UCSD-AML1 (cell line): Measurements from ENCODE around the gene SPEF2.
"Not testable (repeated sequence)": the region's sequence is repeated elsewhere in the genome, so short reads cannot be mapped to it uniquely, and the experiment has no call there.

Experiments used
- DNase-seq: peaks from one replicate; lab custom pipeline; 2025; ENCODE audit not compliant: unreplicated experiment; lab: John Stamatoyannopoulos, UW

The SPEF2 gene

DNA sequence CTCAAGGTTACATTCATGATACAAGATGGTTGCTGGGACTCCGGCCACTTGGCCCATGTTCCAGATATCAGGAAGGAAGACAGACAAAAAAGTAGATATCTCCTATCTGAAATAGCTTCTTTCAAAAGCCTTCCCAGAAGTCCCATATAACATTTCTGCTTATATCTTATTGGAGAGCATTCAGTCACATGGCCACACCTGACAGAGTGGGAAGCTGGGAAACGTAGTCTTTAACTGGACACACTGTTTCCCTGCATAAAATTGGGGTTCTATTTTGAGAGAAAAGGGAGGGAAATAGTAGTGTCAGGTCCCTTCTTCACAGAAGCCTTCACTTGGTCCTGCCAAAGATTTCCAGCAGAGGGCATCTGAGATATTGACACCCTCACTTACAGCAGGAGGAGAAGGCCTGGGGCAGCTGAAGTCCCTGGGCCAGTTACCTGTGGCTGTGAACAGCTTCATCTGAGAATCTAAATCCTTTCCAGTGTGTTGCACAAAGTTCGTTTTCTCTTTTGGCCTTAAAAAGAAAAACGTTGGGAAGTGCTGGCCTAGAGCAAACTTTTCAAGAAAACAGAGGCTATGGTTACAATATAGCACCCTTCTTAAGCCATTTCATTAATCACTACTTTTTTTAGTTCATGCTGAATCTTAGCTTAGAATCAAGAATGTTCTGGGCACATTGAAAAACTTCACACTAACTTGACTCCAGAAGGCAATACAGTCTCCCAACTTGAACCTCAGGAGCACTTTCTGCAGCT is 33.5 kb downstream of the SPEF2 start:
- peak; percentile 35 for DNase-seq

DNA sequence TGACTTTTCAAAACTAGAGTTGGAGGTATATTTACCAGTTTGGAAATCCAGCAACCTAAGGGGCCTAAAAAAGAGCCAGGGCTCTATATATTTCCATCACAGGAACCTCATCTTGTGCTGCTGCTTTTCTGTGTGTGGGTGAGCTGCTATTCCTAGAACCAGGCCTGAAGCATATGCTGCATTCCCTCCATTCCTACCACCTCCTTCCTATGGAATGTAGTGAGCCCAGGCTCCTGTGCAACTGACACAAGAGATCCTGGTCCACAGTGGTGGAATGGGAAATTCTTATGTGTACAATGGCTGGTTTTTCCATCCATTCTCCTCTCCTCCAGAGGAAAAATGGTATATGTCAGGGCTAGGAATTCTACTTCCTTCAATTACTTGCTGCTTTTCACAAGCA is 39.1 kb downstream of the SPEF2 start:
- DNase-seq, result no peak

DNA sequence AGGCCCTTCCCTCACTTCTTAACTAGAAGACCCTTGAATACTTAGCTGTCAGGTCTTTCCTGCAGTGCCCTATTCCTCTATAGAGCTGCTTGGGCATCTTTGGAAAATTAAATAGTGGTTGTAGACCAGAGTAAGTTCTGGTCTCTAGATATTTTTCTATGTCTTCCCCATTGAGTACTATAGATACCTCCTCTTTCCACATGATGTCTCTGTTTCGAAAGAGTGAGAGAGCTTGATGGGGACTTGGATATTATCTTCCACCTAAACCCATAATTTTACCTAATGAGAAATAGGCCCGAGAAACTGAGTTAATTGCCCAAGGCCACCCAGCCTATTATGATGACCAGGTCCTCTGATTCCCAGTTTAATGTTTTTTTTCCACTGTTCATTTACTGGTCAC is 40.2 kb downstream of the SPEF2 start:
- no peak for DNase-seq

DNA sequence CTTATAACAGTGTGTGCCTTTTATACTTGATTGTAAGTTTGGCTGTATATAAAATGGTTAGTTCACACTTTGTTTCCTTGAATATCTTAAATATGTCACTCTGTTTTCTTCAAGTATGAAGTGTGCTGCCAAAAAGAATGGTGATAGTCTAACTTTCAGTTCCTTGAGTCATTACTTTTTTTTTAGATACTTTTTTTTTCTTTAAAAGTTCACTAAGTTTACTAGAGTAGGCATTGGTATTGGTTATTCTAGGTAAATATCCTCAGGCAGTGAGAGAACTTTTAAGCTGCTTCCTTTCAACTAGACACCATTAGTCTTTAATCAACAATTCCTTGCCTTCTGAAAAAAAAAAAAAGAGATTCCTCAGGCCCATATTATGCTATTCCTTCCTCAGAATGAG is 41.9 kb downstream of the SPEF2 start:
- DNase-seq, result no peak

DNA sequence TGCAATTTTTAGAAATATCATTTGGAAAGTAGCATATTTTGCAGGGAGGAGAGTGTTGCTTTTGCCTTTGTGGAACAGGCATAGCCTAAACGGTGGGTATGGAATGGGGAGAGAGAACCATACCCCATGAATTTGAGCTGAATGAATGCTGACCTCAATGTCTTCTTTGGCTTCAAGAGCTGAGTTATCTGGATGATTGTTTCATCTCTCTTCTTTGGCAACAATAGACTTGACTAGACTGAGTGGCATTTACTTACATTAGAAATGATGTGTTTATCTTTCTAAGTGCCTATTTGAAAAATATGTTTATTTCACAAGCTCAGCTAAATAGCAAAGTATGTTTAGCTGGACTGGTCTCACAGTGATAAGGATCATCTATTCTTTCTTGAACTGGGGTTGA is 42.8 kb downstream of the SPEF2 start:
- no peak for DNase-seq

DNA sequence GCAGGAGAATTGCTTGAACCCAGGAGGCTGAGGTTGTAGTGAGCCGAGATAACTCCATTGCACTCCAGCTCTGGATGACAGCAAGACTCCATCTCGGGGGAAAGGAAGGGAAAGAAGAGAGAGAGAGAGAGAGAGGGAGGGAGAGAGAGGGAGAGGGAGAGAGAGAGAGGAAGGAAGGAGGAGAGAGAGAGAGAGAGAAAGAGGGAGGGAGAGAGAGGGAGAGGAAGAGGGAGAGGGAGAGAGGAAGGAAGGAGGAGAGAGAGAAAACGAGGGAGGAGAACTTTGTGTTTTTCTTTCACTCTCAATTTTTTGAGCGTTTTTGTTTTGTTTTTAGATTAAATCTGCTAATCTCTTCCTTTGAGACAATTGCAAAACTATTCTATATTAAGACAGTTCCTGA is 46.9 kb downstream of the SPEF2 start:
- DNase-seq, result no peak

DNA sequence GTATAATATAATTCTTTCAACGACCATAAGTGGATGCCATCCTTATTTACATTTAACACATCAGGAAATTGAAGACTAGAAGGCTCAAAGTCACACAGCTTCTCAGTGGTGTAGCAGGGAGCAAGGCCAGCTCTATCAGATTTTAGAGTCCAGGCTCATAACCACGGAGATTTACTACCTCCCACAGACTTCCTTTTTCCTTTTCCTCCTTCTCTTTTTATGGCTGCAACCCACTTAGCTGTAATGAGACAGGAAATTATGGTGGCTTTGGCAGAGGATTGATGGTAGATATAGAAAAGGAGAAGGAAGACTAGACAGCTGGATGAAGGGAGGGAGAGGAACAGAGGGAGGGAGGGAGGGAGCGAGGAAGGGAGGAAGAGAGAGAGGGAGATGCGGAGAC is 47.4 kb downstream of the SPEF2 start:
- peak; percentile 59 for DNase-seq

DNA sequence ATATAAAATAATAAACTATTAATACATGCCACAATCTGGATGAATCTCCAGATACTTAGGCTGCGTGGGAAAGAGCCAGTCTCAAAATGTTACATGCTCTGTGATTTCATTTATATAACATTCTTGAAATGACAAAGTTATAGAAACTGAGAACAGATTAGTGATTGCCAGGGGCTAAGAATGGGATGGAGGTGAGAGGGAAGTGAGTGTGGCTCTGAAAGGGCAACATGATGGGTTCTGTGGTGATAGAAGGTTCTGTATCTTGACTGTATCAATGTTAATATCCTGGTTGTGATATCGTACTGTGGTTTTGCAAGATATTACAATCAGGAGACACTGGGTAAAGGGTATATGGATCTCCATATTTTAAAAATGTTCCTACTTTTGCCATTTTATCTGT is 50.7 kb downstream of the SPEF2 start:
- DNase-seq, result no peak

DNA sequence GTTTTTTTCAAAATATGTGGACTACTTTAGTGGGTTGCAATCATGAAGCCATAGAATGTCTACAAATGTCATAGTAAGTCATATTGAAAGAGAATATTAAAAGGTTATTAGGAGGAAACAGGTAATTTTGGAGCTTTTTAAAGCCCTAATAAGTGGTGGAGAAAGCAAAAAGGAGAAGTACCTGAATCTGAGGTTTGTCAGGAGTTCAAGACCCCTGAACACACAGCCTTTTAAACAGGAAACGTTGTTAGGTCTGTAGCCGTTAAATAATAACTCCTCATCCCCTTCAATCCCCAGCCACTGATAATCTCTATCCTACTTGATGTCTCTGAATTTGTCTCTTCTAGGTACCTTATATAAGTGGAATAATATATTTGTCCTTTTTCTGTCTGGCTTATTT is 51.1 kb downstream of the SPEF2 start:
- DNase-seq, result no peak

DNA sequence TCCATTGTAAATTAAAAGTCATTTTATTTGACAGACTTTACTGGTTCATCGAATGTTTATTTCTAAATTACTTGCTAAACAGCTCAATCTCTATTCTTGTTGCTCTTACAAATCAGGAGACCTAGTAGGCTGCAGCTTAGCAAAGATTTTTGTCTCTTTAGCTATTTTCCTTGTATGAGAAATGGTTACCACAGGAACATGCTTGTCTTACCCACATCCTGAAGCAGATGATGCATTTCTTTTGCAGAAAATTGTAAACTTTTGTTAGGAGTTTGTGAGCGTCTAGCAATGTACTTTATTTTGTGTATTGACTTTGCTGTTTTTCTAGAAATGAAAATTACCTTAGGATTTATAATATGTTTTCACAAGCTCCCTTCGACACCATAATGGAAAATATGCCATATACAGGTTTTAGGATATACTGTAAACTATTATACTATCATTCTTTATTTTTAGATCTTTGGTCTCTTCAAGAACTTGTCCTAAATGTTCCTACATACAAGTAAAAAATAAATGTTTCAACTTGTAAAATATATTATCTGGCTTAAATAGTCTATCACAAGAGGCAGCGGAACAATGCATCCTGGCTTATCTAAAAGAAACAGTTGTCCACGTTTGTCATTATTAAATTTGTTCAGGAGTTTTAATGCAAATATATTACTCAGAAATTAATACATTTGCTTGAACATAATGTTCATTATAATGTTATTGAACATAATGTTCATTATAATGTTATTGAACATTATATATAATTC is 54.1 kb downstream of the SPEF2 start:
- DNase-seq, result no peak

DNA sequence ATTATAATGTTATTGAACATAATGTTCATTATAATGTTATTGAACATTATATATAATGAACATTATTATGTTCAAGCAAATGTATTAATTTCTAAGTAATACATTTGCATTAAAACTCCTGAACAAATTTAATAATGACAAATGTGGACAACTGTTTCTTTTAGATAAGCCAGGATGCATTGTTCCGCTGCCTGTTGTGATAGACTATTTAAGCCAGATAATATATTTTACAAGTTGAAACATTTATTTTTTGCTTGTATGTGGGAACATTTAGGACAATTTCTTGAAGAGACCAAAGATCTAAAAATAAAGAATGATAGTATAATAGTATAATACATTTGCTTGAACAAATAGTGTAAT is 54.6 kb downstream of the SPEF2 start:
- not testable (repeated sequence) for DNase-seq

DNA sequence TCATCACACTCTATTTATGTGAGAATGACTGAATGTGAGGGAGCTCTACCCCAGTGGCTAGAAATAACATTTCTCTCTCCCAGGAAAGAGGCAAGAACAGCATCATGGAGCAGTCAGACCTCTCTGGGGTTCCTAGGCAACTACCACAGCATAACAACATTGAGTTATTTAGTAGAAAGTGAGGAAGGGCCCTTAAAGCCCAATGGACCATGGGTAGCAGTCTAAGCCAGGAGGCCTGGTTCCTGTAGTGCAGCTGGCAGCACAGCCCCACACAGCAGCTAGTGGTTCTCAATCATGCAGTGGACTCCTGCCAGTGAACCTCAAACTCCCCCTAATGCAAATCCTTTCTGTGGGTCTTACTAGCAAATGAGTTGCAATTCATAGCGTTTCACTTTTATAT is 55.3 kb downstream of the SPEF2 start:
- peak; percentile 45 for DNase-seq

DNA sequence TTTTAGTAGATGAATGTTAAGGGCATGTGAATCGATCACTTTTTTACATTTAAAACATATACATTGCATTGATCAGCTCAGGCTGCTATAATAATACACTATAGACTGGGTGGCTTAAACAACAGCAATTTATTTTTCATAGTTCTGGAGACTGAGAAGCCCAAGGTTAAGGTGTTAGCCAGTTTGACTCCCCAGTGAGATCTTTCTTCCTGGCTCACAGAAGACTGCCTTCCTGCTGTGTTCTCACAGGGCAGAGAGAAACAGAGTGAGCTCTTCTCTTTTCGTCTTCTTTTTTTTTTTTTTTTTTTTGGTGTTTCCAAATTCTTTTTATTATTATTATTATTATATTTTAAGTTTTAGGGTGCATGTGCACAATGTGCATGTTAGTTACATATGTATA is 56.4 kb downstream of the SPEF2 start:
- no peak for DNase-seq

DNA sequence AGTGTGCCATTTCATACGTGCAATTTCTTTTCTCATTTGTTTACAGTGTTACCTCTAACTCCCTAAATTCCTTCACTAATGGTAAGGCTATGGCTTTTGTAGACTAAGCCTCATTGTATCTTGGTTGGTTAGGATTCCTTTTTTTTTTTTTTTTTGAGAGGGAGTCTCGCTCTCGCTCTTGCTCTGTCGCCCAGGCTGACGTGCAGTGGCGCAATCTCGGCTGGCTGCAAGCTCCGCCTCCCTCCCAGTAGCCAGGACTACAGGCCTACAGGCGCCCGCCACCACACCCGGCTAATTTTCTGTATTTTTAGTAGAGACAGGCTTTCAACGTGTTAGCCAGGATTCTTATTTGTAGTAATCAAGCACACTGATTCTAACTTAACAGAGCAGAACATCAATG is 57.7 kb downstream of the SPEF2 start:
- no peak for DNase-seq

DNA sequence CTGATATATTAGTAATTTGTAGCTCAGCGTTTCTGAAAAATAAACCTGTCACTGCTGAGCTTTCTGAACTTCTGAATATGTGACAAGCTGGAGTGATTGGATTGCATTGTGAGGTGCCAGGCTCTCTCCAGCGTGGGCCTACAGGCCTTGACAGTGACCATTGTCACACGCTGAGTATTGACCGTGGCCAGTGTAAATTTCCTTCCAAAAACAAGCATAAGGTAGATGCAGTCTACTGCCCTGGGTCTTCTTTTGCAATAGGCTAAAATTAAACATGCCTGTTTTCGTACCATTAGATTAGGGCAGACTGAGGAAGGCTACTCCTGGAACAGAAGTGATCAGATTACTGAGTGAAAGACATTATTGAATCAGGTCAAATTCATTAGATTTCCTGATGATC is 60.2 kb downstream of the SPEF2 start:
- DNase-seq, result no peak

DNA sequence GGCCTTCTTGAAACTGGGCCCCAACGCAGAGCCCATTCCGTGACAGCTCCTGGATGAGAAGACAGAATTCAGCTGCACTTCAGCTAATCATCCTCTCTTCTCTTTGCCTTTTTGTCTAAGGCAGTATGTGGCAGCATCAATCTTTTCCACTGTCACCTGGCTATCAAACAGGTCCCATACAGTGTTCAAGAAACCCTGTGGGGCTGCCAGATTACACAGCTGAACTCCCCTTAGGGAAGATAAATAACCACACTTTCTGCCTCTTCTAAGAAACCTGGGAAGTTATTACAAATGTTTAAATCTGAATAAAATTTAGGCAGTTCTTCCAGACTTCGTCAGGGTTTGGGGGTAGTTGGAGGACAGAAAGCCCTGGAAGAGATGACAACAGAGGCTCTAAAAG is 61.0 kb downstream of the SPEF2 start:
- DNase-seq, result no peak

DNA sequence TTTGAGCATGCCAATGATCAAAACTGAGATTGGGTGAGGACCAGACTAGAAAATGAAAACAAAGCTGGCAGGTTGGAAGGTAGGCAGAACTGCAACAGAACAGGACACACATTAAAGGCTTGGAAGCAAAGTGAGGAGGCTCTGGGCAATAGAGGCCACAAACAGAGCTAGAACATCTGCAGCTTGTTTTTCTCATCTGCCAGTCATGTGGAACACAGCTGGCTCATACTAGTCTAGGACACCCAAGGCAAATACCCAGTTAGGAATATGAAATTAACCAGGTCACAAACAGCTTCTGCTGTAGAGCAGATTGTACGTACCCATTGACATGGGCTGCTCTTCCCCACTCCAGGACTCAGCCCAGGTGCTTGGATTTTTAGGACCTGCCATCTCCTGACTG is 61.7 kb downstream of the SPEF2 start:
- DNase-seq, result no peak

DNA sequence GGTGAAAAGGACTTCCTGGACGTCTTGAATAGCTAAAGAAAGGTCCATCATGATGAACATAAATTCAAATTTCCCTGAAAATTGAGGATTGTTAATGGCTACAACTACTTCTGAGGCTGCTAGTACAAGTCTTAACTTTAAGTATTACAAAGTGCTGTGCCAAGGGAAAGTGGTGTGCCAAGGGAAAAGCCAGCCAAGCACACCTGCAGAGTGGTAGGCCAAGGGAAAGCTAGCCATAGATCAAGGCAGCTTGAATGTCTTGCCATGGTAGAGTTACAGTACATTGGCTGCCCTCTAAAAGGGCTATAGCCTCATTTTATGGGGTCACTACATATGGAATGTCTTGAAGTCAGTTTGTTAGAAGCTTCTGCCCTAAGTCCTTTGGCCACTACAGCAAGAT is 64.2 kb downstream of the SPEF2 start:
- DNase-seq, result no peak

DNA sequence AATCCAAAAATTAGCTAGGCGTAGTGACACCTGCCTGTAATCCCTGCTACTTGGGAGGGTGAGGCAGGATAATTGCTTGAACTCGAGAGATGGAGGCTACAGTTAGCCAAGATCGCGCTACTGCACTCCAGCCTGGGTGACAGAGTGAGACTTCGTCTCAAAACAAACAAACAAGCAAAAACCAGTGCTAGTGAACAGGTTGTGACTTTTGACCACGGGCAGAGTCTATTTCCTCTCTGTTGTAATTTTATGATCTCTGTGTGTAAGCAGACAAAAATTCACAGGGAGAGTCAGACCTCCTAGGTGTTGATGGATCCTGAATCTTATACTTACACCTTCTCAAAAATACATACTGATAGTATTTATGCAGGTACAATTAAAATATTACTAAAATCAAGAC is 65.8 kb downstream of the SPEF2 start:
- DNase-seq, result no peak

DNA sequence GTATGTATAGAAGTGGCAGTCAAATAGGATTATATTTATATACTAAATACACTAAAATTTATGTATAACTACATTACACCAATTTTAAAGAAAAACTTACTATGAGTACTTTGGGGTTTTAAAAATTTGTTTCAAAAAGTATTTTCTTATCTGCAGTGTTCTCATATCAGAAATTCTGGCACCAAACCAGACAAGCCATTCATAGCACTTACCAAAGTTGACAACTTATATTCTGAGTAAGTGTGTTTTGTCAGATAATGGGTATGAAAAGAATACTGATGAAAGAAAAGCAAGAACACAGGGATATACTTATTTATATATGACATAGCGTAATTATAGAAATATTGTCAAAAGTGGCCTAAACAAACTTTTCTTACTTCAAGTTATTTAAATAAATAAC is 67.5 kb downstream of the SPEF2 start:
- no peak for DNase-seq

DNA sequence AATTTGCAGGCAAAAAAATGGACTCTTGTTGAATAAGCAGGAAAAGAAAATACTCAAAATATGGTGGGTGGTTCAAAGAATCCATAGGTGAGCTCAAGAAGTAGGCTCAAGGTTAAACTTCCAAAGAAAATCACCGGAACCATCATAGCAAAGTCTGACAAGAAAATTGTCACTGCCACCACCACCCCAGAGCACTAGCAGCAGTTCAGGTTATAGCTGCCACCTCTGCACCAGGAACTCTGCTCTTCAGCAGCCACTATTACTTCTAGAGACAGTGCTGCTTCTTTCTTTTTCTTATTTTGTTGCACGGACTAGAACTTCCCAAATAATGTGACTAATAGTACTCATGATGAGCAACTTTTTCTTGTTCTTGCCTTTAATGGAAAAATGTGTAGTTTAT is 70.3 kb downstream of the SPEF2 start:
- DNase-seq, result no peak

DNA sequence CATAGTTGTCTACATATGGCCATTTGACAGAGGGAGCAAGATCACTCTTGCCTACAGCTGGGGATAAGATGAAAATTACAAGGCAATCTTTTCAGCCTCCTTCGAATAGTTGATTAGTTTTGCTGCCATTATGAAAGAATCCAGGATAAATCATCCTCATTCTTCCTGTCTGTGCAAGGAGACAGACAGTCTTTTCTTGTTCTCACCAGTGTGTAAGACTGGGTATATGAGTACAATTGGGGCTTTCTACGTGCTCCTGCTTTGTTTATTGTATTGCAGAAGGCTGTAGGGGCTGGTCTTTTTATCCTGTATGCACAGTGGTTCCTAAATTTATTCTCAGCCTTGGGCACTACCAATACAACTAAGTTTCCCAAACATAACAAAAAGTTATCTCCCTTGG is 76.8 kb downstream of the SPEF2 start:
- DNase-seq, result no peak
